ENCODE data around the gene GIMAP4.
"Not testable (repeated sequence)": the region's sequence is repeated elsewhere in the genome, so short reads cannot be mapped to it uniquely, and the experiment has no call there.

Gene GIMAP4

DNA sequence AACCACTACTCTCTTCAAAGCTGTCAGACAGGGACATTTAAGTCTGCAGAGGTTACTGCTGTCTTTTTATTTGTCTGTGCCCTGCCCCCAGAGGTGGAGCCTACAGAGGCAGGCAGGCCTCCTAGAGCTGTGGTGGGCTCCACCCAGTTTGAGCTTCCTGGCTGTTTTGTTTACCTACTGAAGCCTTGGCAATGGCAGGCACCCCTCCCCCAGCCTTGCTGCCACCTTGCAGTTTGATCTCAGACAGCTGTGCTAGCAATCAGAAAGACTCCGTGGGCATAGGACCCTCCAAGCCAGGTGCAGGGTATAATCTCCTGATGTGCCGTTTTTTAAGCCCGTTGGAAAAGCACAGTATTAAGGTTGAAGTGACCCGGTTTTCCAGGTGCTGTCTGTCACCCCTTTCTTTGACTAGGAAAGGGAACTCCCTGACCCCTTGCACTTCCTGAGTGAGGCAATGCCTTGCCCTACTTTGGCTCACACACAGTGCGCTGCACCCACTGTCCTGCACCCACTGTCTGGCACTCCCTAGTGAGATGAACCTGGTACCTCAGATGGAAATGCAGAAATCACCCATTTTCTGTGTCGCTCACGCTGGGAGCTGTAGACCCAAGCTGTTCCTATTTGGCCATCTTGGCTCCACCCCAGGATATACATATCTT lies 12.9 kb downstream of the GIMAP4 start:
- not testable (repeated sequence) for FAIRE-seq; DNase-seq (ENCODE audit: low spot score)

DNA sequence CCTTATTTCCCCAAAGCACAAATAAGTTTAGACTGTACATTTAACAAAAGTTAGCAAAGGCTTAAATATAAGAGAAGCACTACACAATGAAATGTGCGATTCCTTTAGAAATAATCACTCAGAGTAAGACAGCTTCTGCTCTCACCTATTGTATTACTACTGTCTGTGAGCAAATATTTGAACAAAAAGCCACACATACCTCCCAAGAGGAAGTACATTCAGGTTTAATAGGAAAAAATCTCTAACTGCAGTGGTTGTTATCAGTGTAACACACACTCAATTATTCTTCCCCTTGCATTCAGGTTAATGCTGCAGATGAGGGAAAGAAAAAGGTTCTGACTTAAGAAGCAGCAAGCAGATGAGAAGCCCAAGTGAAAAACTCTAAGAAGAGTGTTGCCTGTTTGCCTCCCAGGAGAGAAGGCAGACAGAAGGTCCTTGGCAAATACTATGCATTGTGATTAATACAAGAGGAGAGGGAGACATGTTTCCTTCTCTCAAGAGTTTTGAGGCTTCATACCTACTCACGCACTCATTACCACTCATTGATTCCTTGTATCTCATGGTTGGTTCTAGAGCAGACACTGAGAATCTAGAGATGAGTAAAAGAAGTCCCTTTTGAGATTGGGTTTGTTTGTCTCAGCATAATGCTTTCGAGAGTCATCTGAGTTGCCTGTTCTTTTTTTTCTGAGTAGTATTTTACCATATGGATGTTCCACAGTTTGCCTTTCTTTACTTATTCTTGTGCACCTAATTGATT lies 13.6 kb downstream of the GIMAP4 start:
- DNase-seq (ENCODE audit: low spot score) (no peak), FAIRE-seq (no peak)

DNA sequence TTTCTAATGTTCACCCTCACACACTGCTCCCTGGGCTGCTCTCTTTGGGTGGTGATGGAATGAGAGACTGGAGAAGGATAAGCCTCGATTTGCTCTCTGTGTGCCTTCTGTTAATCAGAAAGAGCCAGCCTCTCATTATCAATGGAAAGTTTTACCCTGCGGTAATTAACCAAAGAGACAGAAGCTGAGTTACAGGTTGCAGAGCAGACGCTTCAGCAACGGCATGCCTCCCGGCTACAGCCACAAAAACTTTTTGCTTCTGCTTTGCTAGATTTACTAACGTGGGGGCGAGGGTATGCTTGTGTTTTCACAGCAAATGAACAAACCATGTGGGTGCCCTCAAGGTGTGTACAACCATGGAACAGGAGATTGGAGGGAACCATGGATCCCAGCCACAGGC lies 18.0 kb downstream of the GIMAP4 start:
- DNase-seq (ENCODE audit: low spot score) = no peak

DNA sequence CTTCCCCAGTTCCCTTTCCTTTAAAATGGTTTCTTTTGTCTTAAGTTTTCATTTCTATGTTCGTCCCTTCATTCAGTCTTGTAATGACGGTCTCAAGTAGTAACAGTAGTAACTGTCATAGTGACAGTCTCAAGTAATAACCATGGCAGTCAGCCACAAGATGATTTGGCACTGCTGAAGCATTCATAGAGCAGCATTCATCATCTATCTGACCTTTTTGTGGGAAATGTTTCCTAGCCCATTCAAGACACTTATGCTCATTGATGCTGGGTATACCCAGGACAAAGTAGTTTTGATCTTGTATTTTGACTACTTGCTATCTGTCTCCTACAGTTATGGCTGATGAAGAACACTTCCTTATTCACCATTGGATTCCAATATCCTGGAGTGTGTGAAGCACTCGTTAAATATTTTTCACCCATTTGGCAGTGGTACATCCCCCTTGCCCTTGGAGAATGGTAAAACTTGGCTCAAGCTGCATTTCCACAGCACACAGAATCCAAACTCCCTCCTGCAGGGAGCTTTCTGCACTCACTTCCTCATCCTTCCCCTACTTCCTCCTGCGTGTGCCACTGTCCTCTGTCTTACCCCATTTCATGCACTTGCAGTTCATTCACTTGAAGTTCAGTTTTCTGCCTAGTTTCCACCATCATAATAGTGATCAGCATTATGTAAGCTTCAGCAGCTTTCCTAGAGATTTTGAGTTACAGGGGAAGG lies 19.0 kb downstream of the GIMAP4 start:
- no peak for DNase-seq (ENCODE audit: low spot score)
- FAIRE-seq = no peak

More for the DNA sequence above, 18.0 kb downstream of the GIMAP4 start:
- no peak for FAIRE-seq

DNA sequence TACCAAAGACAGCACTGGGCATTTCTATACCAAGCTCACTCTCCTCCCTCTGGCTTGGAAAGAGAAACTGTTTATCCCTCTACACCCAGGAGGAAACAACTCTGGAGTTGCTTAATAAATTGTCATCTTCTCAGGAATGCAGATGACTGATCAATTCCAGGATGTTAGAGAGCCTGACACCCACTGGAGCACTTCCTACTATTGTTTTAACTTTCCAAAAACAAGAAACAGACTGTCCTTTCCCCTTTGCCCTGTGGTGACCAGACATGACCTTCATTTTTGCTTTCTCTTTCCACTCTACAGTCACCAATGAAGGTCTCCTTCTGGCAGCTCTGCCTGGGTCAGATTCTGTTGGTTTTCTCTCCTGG lies 19.6 kb downstream of the GIMAP4 start:
- DNase-seq (ENCODE audit: low spot score) (no peak), FAIRE-seq (no peak)

DNA sequence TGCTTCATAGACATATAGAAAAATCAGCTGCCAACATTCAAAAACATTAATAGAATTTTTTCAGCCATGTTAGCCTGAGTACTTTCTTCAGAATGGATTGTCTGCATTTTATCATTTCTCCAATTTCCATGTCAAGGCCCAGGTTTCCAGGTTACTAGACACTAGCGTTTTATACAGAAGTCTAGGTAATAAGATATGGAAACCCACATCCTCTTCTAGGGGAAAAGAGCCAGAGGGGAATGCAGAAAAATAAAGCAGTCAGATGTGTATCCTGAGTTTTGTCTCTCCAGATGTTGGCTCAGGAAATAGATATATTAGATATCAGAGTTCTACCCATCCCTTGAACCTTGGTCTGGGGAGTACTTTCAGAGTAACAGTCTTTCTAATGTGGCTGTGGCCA lies 20.4 kb downstream of the GIMAP4 start:
- DNase-seq (ENCODE audit: low spot score) (no peak), FAIRE-seq (no peak)

DNA sequence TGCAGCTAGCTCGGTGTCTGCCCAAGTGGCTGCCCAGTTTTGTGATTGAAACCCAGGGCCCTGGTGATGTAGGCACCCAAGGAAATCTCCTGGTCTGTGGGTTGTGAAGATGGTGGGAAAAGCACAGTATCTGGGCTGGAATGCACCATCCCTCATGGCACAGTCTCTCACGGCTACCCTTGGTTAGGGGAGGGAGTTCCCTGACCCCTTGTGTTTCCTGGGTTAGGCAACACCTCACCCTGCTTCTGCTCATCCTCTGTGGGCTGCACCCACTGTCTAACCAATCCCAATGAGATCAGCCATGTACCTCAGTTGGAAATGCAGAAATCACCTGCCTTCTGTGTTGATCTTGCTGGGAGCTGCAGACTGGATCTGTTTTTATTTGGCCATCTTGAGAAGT lies 27.6 kb downstream of the GIMAP4 start:
- FAIRE-seq = no peak
- no peak for DNase-seq (ENCODE audit: low spot score)

DNA sequence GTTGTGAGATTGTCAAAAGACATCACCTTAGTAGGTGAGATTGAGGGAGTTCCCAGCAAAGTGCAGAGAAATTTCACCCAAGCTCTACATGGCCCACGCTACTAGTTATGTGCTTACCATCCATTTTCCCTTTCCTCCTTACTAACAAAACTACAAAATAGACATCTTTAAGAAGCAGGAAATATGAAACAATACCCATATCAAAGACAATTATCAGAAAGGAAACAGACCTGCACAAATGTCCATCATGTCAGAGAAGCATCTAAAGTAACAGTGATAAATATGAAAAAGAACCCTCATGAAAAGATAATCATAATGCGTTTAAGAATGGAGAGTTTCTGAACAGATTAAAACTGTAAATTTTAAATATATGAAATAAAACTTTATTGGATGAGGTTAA lies 28.2 kb downstream of the GIMAP4 start:
- DNase-seq (ENCODE audit: low spot score) (no peak), FAIRE-seq (no peak)

DNA sequence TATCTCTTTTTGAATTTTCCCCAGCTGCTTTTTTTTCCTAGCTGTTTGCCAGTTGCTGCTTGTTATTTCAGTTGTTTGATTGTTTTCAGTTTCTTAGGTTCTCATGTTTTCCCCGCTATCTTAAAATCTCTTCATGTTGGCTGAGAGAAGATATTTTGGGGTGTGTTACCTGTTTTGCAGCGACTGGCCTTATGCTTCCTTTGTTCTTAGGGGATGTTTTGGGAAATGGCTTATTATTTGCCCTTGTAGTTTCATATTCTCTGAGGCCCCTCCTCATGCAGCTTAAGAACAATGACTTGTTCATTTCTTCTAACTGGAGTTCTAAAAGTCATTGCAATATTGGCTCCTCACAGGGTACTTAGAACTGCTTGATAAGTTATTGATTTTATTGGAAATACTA lies 36.4 kb downstream of the GIMAP4 start:
- DNase-seq (ENCODE audit: low spot score); FAIRE-seq: not testable (repeated sequence)

DNA sequence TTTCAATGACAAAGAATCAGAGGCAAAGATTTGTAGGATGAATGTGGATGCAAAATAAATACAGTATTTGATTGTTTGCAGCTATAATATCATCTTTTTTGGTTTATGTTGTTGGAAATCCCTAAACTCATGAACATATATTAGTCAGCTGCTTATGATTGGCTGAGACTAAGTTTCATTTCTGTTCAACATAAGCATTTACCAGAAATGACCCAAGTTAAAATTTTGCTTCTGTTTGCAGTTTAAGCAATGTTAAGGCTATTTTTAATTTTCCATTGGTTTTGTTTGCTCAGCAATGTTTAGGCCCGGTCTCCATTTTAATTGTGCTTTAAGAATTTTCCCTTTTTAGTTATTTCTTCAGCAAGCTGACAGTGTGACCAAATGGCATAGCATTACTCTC lies 43.0 kb downstream of the GIMAP4 start:
- DNase-seq (ENCODE audit: low spot score) (no peak), FAIRE-seq (no peak)

DNA sequence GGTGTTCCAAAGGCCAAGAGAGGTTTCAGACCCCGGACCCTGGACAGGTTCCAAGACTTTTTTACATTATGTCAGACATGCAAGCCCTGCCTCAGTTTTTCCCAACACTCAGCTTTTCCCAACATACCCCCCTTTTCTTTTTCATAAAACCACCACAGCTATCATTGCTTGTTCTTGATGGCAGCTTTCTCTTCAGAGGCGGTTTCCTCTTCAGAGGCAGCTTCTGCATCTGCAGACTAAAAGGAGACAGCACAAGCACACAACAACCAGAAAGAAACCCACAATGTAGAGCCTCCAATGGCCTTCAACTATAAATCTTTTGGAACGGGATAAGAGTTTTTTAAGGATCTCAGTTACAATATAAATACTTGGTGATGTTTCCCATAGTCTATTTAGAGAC lies 45.7 kb downstream of the GIMAP4 start:
- DNase-seq (ENCODE audit: low spot score) (peak; percentile 3), FAIRE-seq (no peak)

DNA sequence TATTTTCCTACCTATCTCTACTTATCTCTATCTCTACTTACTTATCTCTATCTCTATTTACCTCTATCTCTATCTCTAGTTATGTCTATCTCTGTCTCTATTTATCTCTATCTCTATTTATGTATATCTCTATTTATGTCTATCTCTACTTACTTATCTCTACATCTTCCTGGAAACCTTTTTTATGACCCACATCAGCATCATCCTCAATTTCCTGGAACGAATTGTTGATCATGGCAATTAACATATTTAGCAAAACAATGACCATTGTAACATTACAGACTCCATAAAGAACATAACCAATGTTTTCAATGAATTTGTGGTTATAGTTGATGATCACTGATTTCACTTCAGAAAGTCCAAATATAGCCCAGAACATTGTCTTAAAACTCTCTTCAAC lies 46.7 kb downstream of the GIMAP4 start:
- DNase-seq (ENCODE audit: low spot score) = peak; percentile 3
- no peak for FAIRE-seq

DNA sequence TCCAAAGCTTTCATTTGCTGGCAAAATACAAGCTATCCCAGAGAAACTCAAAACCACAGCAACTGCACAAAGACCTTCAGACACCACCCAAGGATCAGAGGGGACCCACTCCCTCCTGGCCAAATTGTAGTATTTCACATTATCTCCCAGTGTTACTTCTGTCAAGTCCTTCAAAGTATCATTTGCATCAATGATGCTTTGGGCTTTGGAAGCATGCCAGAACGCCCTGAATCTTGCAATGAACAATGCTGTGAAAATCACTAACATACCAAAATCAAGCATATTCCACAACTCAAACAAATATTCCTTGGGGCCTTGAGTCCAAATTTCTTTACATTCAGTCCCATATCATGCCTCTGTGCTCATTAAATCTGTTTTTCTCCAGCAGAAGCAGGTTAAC lies 47.2 kb downstream of the GIMAP4 start:
- not testable (repeated sequence) for DNase-seq (ENCODE audit: low spot score); FAIRE-seq

DNA sequence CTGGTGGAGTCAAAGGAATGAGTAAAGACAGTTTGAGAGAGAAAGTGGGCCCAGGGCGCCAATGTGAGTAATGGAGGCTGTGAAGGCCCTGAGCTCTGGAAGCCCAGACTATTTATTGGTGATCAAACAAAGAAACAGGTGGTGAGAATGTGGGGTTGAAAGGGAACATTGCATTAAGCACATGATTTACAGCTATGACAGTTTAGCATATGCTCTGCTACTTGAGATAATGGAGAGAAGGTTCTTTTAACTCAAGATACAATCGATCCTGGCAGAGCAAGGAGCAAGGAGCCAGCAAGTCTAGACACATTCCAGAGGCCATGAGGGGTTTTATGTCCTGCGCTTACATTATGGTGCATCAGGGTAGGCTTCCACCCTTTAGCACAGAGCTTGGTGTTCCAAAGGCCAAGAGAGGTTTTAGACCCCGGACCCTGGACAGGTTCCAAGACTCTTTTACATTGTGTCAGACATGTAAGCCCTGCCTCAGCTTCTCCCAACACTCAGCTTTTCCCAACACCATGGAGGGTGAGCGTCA lies 48.1 kb downstream of the GIMAP4 start:
- DNase-seq (ENCODE audit: low spot score); FAIRE-seq: not testable (repeated sequence)

DNA sequence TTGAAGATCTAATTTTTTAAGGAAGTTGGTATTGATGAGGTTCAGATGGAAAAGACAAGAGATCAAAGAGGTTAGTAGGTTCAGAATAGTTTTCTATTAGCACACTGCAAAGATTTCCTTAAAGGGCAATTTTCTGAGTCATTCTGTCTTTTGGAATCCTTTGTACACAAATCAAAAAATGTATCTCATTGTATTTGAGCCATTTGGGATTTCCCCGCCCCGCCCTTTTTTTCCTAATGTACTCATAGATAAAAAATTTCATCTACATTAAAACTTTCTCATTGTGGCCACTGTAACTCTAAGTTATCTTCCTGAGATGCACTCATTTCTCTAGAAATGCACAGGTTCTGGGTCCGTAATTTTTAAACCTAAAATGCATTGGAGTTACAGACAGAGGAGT lies 52.9 kb downstream of the GIMAP4 start:
- DNase-seq (ENCODE audit: low spot score) = no peak
- no peak for FAIRE-seq

DNA sequence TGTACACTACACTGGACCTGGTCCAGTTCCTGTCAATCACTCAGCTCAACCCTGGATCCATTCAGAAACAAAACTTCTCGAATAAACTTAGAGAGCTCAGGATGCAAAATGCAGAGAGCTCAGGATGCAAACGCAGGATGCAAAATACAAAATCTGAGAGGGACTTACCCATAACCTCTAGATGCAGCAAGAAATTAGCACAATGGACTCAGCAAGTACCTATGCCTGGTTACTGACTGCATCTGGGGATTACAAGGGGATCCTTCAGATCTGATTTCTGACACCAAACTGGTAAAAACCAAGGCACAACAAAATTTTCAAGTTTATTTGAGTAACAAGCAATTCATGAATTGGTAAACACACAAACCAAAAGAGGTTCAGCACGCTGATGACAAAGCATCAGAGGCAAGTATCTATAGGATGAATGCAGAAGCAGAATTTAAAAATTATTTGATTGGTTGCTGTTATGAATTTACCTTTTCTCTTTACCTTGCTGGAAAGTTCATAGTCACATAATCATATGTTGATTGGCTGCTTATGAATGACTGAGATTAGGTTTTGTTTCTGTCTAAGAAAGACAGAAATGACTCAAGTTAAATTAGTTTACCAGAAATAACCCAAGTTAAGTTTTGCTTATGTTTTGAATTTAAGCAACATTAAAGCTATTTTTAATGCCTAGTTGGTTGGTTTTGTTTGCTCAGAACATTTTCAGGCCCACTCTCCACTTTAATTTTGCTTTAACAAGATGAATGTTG lies 53.6 kb downstream of the GIMAP4 start:
- FAIRE-seq (no peak), DNase-seq (ENCODE audit: low spot score) (no peak)

DNA sequence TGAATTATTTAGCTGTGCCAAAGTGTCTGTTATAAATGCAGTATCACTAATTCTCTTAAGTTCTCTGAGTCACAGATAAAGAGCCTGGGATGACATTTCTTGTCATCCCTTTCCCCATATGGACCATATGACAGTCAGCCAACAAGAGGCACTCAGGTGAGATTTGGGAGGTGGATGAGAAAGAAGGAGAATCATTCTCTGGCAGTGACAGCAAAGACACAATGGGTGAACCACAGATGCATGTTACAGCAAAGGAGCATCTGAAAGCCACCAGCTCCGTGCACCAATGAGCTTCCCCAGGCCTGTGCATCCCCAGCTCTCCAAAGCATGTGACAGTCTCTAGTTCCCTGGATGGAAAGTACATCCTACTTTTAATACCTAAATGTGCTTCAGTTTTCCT lies 54.2 kb downstream of the GIMAP4 start:
- FAIRE-seq (no peak), DNase-seq (ENCODE audit: low spot score) (no peak)
